WI38 (cell line): ENCODE results near the gene GABRG3.

Experiments used
- H3K4me3 ChIP-seq: 2 replicates; pipeline ENCODE4 v1.5.1; 2011; ENCODE audit warnings: low read depth, mild to moderate bottlenecking, control low read depth, low read length
- TF ChIP-seq, protein P1 (sequence below): IDR thresholded peaks from 2 replicates; pipeline ENCODE4 v1.5.1; 2012; ENCODE audit warnings: low read depth, mild to moderate bottlenecking, control low read depth, low read length

GABRG3 gene

DNA sequence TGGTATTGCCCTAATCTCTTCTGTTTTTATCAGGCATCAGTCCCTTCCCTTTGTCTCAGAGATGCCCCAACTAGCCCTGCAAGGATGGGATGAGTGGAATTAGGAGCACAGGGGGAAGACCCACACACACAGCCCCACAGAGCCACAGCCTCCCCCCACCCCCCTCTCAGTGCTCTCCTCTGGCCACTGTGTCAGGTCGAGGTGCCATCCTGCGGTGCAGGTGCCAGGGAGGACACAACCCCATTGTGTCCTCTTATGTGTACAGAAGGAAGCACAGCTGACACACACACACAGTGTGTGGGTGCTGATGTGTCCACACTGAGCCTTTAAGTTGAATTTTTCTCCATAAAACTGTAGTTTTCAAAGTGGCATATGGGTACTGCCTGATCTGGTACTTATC lies 593.7 kb downstream of the GABRG3 start:
- TF ChIP-seq, protein P1, sequence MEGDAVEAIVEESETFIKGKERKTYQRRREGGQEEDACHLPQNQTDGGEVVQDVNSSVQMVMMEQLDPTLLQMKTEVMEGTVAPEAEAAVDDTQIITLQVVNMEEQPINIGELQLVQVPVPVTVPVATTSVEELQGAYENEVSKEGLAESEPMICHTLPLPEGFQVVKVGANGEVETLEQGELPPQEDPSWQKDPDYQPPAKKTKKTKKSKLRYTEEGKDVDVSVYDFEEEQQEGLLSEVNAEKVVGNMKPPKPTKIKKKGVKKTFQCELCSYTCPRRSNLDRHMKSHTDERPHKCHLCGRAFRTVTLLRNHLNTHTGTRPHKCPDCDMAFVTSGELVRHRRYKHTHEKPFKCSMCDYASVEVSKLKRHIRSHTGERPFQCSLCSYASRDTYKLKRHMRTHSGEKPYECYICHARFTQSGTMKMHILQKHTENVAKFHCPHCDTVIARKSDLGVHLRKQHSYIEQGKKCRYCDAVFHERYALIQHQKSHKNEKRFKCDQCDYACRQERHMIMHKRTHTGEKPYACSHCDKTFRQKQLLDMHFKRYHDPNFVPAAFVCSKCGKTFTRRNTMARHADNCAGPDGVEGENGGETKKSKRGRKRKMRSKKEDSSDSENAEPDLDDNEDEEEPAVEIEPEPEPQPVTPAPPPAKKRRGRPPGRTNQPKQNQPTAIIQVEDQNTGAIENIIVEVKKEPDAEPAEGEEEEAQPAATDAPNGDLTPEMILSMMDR: no peak

DNA sequence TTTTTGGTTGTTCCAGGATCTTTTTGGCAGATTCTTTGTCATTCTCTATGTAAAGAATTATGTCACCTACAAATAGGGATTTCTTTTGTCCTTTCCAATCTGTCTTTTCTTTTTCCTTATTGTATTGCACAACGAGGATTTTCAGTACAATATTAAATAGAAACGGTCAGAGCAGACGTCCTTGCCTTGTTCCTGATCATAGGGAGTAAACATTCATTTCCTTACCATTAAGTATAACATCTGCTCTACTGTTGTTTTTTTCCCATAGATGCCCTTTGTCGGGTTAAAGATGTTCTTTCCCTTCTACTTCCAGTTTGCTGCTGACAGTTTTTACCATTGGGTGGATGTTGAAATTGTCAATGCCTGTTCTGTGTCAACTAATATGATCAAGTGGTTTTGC lies 599.8 kb downstream of the GABRG3 start:
- no peak overlapping the region for H3K4me3 ChIP-seq
- TF ChIP-seq, protein P1: no peak

More for the DNA sequence above, 593.7 kb downstream of the GABRG3 start:
- no peak overlapping the region for H3K4me3 ChIP-seq

DNA sequence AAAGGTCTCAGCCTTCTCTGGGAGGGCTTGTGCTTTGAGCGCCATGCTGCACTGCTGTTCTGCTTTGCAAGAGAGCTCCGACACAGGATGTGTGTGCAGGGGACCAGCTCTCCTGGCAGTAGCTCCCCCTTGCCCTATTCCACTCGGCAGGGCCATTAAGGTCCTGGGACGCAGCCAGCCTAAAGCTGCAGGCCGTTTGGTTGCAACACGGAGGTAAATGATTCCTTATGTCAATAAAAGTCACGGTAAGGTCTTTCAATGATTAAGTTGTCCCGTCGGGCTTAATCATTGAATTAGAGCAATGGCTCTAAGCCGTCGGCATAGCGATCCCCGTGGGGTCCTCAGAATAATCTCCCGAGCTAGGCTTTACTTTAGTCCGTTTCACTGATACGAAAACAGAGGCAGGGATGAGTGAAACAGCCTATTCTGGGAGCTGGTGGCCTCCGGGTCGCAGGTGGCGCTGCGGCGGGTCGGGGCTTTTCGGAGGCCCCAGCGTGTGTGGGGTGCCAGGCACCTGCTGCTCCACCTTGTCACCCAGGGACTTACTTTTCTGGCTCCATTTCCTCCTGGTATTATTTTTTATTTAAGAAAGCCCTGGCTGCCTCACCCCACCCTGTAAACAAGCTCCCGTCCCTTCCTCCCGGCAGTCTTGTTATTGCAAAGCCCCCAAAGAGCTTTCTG lies 603.0 kb downstream of the GABRG3 start:
- TF ChIP-seq, protein P1: no peak
- H3K4me3 ChIP-seq: no peak overlapping the region

DNA sequence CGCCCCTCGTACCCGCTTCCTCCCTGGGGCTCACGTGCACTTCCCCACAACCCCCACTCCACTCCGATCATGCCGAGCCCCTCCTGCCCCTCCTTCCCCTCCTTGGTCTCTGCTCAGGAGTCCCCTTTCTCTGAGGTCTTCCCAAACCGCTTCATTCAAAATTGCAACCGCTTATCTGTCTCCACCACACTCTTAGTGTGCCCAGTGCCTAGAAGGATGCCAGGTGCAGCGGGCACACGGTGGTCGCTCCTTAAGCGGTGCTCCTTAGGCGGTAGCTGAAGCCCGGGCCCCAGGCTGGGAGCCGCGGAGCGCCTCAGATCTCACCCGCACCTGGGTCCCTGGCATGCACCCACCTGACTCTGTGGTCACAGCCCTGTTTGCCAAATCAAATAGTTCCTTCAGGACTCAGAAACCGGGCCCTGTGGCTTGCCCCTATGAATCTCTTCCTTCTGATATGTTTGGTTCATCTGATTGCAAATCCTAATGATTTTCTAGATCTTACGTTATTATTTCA lies 603.6 kb downstream of the GABRG3 start:
- H3K4me3 ChIP-seq: no peak overlapping the region
- TF ChIP-seq, protein P1: no peak

DNA sequence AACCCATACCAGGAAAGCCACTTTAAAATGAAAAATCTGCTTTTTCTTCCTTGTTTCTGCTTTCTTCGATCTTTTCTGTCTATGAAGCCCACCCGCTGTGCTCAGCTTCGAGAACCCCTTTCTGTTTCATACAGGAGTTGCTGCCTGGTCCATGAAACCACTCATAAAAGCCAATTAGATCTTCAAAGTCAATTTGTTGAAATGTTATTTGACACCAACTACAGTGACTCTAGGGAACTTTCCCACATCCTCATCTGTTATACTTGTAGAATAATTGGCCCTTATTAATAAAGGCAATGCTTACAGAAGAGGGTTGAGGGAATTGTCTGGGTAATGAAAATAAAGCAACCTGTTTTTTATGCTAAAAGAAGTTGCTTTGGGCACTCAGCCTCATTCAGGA lies 604.5 kb downstream of the GABRG3 start:
- TF ChIP-seq, protein P1: no peak
- no peak overlapping the region for H3K4me3 ChIP-seq

DNA sequence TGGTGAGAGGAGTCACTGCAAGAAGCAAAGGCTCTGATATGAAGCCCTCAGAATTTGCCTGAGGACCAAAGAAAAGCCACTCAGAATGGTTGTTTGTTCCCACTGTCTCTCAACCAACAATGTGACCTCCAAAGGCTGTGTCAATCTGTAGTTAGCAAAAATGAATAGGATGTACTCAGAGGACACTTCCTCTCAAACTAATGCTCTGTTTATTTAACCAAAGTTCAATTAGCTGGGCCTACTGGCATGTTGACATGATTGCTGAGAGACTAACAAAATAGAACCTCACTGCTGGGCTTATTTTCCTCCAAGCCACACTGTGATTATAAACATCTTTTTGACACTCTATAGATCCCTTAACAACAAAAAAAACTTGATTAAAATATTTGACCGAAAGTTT lies 605.6 kb downstream of the GABRG3 start:
- no peak overlapping the region for H3K4me3 ChIP-seq
- TF ChIP-seq, protein P1: no peak

DNA sequence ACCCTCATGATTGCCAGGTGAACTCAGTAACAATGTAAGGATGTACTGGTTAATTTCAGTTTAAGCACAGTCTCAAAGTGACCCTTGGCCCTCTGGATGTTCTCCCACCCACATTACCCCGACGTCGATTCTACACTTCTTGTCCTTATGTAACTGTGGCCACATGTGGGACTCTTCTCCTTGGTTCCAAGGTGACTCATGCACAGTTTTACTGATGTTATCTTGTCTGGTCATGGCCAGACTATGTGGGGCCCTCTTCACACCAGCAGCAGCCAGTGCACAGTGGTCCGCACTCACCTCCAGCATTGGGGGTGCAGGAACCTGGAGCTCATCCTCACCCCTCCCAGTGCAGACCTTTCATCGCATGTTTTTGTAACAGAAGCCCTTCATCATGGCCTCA lies 608.8 kb downstream of the GABRG3 start:
- TF ChIP-seq, protein P1: no peak
- H3K4me3 ChIP-seq: no peak overlapping the region
